Stimulated activated CD4-positive, alpha-beta T cell treated with anti-CD3 and anti-CD28 coated beads, TNF-alpha, amount 100 ng/mL, for 24 hours (primary cell): ENCODE measurements around the gene ABCC2.

ENCODE experiments used
- DNase-seq, 3 experiments: peaks; one replicate each; pipeline ENCODE4 v3.0.0-alpha.2; 2020; ENCODE audit warnings: low read depth in 3 of 3

Gene ABCC2

GRCh38 chr10:99775850-99776249, 6.6 kb upstream of the ABCC2 start:
- DNase-seq: no peak

DNA sequence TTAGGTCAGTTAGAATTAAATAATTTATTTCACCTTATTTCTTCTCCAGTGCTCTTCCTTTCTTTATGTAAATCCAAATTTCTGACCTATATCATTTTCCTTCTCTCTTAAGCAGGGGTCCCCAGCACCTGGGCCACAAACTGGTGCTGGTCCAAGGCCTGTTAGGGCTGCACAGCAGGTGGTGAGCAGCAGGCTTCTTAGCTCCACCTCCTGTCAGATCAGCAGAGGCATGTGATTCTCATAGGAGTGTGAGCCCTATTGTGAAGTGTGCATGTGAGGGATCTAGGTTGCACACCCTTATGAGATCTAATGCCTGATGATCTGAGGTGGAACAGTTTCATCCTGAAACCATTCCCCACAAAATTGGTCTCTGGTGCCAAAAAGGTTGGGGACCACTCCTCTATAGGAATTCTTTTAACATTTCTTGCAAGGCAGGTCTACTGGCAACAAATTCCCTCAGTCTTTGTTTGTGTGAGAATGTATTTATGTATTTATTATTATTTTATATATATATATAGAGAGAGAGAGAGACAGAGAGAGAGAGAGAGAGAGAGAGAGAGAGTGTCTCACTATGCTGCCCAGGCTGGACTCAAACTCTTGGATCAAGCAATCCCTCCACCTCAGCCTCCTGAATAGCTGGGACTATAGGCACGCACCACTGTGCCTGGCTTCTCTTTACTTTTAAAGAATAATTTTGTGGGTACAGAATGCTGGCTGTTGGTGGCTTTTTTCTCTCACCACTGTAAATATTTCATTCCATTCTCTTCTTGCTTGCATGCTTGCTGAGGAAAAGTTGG, 4.3 kb upstream of the ABCC2 start:
- DNase-seq: no peak

GRCh38 chr10:99779335-99779734, 3.1 kb upstream of the ABCC2 start:
- no peak for DNase-seq

GRCh38 chr10:99781734-99782429, 558 bp upstream of the ABCC2 start:
- DNase-seq: no peak

DNA sequence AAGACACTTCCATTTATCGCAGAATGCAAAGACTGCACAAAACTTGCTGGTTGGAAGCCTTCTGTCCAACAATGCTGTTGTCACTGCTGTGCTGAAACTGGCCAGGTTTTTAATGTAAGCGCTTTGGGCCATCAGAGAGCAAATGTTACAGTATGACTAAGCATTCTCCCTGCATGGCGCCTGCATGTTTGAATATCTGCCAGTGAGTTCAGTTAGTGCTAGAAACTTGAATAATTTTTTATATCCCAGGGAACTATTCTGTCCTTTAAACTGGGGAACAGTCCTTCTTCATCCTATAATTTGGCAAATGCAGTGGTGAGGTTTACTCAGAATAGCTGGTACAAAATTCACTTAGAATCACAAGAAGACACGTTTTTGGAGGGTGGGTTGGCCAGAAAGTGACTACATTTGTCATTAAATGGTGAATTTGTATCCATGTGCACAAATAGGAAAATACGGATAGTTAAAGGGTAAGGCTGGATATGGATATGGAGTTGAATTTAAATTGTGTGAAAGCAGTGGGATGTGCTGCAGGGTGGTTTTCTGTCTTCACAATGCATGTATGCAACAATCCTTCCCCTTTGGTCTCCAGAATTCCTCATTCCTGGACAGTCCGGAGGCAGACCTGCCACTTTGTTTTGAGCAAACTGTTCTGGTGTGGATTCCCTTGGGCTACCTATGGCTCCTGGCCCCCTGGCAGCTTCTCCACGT, 1.7 kb downstream of the ABCC2 start:
- no peak for DNase-seq

GRCh38 chr10:99784727-99785441, 2.4 kb downstream of the ABCC2 start:
- no peak for DNase-seq

GRCh38 chr10:99785646-99786045, 3.2 kb downstream of the ABCC2 start:
- no peak for DNase-seq

DNA sequence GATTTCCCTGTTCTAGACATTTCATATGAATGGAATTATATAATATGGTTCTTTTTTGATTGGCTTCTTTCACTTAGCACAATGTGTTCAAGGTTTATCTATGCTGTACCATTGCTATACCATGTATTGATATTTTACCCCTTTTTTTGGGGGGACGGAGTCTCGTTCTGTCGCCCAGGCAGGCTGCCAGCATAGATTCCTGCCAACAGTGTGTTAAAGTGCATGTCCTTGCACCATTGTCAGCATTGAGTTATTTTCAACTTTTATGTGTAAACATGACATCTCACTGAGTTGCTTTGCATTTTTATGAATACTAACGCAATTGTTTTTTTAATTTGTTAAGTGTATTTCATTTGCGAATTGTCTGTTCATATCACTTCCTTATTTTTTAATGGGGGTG, 4.9 kb downstream of the ABCC2 start:
- DNase-seq: no peak

DNA sequence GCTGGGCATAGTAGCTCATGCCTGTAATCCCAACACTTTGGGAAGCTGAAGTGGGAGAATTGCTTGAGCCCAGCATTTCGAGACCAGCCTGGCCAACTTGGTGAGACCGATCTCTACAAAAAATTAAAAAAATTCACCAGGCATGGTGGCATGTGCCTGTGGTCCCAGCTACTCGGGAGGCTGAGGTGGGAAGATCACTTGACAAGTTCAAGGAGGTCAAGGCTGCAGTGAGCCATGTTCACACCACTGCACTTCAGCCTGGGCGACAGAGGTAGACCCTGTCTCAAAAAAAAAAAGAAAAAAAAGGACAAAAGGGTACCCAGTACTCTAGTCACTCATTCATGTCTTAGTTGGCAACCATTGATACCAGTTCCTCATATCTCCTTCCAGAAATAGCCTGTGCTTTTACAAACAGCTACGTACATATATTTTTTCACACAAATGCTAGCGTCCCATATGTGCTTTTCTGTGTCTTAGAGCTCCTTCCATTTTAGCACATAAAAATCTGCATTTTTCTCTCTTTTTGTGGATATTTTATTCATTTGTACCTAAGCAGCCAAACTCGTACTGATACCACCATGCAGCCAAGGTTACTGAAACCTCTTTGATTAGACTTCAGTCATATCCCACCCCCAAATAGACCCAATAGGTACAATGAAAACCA, 5.5 kb downstream of the ABCC2 start:
- no peak for DNase-seq

DNA sequence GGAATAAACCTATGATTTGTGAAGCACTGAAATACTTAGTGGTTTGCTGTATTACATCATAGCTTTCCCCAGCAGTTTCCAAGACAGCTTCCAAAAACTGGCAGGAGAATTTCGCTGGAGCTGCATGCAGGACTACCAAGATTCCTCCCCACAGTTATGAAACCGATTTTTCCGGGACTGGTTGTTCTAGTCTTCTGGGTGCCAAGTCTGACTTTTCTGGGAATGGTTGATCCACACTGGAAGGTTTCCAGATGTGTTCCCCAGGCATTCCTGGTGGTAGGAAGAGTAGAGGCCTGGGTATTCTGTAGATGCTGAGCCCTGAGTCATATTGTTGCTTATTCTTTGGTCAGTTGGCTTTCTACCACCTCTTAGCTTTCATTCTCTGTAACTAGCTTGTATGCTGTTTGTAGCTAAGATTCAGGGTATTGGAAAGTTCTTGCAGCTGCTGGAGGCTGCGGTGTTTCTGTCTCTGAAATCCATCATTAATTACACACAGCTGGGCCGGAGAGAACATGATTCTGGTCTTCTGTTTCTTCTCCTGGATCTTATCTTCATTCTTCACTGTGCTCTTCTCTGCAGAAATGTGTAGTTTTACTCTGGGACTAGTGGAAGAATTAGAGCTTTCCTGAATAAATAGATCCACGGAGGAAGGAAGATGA, 6.3 kb downstream of the ABCC2 start:
- no peak for DNase-seq

DNA sequence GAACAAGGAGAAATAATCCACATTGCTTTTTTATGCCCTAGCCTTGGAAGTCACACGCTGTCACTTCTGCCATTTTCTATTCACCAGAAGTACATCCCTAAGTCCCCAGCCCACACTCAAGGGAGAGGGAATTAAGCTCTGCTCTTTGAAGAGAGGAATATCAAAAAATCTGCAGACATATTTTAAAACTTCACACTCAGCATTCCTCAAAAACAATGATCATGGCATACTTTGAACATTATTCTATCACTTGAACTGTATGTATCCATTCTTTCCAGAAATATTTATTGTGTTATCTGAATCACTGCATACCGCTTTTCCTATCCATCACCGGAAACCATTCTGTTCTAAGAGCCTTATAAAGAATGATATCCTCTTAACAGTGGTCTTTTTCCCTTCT, 9.4 kb downstream of the ABCC2 start:
- DNase-seq: no peak

GRCh38 chr10:99793819-99794218, 11.4 kb downstream of the ABCC2 start:
- DNase-seq: no peak

GRCh38 chr10:99796928-99797327, 14.5 kb downstream of the ABCC2 start:
- no peak for DNase-seq

DNA sequence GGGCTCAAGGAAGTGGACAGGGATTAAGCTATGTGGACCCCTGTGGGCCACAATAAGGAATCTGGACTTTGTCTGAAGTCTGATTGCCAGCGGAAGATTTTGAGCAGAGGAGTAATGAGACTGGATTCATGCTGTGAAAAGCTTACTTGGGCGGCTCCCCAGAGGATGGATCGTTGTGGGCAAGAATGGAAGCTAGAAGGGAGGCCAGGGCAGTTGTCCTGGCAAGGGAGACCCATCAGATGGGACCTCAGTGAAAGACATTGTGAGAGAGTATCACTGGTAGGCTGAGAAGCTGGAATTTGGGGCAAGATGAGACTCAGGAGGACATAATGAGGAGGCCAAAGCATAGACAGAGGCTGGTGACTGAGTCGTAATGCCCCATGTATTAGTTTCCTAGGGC, 15.6 kb downstream of the ABCC2 start:
- no peak for DNase-seq

DNA sequence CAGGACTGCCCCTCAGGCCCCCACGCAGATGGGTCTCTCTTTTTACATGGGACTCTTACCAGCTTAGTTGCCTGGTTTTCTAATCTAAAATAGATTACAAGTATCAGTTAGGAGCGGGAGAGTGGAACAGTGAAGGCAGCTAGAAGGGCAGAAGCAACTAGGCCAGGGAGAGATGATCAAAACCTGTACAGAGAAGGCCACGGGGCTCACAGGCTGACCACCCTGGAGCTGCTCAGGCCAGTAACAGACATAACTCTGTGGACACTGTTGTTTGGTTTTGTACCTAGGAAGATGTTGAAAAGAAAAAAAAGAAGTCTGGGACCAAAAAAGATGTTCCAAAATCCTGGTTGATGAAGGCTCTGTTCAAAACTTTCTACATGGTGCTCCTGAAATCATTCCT, 16.5 kb downstream of the ABCC2 start:
- DNase-seq: no peak

DNA sequence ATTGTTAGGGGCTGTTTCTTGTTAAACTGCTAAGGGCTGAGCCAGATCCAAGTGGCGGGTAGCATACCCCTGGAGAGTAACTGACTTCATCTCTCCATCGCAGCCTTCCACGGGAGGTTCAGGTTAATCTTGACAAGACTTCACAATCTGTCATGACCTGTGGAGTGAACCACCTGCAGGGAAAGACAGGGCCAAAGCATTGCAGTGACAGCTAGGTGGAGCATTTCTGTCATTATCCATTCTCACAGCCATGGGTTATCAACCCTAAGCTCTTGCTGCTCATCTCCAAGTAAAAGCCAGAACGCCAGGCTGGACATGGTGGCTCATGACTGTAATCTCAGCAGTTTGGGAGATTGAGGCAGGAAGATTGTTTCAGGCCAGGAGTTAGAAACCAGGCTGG, 17.2 kb downstream of the ABCC2 start:
- no peak for DNase-seq

- DNase-seq: no peak
Measured at GRCh38 chr10:99804471-99804870, 22.0 kb downstream of the ABCC2 start.

GRCh38 chr10:99805190-99805589, 22.8 kb downstream of the ABCC2 start:
- no peak for DNase-seq

- DNase-seq: no peak
Measured at GRCh38 chr10:99806091-99806490, 23.7 kb downstream of the ABCC2 start.

GRCh38 chr10:99807786-99808185, 25.3 kb downstream of the ABCC2 start:
- DNase-seq: no peak

GRCh38 chr10:99808270-99808669, 25.8 kb downstream of the ABCC2 start:
- no peak for DNase-seq
